Measurements from ENCODE around the gene PHTF2.
"Not testable (repeated sequence)": the region's sequence is repeated elsewhere in the genome, so short reads cannot be mapped to it uniquely, and the experiment has no call there.

The PHTF2 gene

DNA sequence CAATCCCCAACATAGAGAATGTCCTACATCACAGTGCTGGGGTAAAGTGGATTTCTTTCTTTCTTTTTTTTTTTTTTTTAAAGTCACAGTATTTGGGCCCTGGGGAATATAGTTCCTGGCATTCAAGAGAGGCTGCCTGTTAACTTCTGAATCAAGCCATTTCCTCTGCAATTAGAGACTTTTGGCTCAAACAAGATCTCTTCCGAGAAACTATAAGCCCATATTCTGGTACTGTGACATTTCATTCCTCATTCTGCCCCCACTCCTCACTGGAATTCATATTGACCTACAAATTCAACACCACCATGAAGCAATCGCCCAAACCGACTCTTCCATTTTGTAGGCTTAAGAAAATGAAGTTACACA is 187.4 kb downstream of the PHTF2 start:
- DNase-seq (ENCODE audit: low read depth): no peak
- H3K4me3 ChIP-seq (ENCODE audit: low read length): no peak overlapping the region
- TF ChIP-seq, protein P1, sequence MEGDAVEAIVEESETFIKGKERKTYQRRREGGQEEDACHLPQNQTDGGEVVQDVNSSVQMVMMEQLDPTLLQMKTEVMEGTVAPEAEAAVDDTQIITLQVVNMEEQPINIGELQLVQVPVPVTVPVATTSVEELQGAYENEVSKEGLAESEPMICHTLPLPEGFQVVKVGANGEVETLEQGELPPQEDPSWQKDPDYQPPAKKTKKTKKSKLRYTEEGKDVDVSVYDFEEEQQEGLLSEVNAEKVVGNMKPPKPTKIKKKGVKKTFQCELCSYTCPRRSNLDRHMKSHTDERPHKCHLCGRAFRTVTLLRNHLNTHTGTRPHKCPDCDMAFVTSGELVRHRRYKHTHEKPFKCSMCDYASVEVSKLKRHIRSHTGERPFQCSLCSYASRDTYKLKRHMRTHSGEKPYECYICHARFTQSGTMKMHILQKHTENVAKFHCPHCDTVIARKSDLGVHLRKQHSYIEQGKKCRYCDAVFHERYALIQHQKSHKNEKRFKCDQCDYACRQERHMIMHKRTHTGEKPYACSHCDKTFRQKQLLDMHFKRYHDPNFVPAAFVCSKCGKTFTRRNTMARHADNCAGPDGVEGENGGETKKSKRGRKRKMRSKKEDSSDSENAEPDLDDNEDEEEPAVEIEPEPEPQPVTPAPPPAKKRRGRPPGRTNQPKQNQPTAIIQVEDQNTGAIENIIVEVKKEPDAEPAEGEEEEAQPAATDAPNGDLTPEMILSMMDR (IDR thresholded peaks at IDR 0.05; ENCODE audit: insufficient read depth, low read depth, low read length, missing control alignments): no peak

DNA sequence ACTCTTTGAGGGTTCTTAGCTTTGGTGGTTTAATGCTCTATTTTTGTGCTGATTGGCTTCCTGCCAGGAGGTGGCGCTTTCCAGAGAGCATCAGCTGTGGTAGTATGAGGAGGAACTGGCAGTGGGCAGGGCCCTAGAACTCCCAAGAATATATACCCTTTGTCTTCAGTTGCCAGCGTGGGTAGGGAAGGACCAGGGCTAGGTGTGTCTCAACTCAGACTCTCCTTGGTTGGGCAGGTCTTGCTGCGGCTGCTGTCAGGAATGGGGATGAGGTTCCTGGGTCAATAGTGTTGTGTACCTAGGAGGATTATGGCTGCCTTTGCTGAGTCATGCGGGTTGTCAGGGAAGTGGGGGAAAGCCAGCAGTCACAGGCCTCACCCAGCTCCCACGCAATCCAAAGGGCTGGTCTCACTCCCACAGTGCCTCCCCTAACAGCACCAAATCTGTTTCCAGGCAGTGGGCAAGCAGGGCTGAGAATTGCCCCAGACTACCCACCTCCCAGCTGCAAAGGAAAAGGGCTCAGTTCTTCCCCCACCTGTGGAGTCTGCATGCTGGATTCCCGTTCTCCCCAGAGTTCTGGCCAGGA is 191.5 kb downstream of the PHTF2 start:
- peak; percentile 70 for DNase-seq (ENCODE audit: low read depth)
- no peak overlapping the region for H3K4me3 ChIP-seq (ENCODE audit: low read length)
- TF ChIP-seq, protein P1 (IDR thresholded peaks at IDR 0.05; ENCODE audit: insufficient read depth, low read depth, low read length, missing control alignments): peak; percentile 8

DNA sequence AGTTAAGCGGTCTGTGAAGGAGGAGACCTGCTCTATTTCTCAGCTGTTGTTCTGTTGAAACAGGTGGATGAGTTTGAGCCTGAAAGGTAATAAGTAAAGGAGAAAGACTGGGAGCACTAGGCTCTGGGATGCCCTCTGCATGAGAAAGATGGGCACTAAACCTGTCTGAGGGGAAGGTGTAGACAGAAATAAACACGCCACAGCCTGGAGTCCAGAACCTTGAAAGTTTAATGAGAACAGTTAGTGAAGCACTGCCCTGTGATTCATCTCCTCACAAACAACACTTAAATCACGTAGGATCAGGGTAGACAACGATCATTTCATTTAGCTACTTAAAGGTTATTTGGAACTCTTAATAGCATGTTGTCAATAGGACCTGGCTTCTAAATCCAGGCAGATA is 193.1 kb downstream of the PHTF2 start:
- no peak overlapping the region for H3K4me3 ChIP-seq (ENCODE audit: low read length)
- TF ChIP-seq, protein P1 (IDR thresholded peaks at IDR 0.05; ENCODE audit: insufficient read depth, low read depth, low read length, missing control alignments): no peak
- DNase-seq (ENCODE audit: low read depth): no peak

DNA sequence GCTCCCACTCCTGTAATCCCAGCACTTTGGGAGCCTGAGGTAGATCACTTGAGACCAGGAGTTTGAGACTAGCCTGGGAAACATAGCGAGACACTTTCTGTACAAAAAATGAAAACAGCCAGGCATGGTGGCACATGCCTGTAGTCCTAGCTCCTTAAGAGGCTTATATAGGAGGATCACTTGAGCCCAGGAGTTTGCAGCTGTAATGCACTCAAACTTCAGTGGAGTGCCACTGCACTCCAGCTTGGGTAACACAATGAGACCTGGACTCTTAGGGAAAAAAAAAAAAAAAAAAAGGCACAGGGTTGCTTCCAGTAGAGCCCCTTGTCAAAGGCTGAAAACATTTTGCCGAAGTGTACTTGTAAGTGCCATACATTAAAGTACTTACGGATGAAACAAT is 195.3 kb downstream of the PHTF2 start:
- TF ChIP-seq, protein P1 (IDR thresholded peaks at IDR 0.05; ENCODE audit: insufficient read depth, low read depth, low read length, missing control alignments): no peak
- DNase-seq (ENCODE audit: low read depth): no peak
- H3K4me3 ChIP-seq (ENCODE audit: low read length): no peak overlapping the region

DNA sequence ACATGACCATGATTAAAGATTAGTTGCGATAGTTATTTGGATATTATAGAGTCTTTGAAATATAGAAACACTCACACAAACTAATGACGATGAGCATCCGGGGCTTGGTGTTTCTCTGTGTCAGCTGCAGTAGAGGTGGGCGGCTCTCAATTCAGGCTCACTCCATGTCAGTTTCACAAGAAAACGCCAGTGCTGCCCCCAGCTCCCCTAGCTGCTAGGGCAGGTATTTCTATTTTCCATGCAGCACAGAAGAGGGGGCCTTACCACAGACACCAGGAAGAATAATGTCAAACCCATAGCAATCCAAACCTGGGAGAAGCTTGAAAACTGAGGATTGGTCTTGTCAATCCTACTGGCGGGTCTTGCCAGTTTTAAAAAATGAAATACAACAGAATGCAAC is 197.1 kb downstream of the PHTF2 start:
- H3K4me3 ChIP-seq (ENCODE audit: low read length): no peak overlapping the region
- TF ChIP-seq, protein P1 (IDR thresholded peaks at IDR 0.05; ENCODE audit: insufficient read depth, low read depth, low read length, missing control alignments): peak; percentile 9
- DNase-seq (ENCODE audit: low read depth): no peak

DNA sequence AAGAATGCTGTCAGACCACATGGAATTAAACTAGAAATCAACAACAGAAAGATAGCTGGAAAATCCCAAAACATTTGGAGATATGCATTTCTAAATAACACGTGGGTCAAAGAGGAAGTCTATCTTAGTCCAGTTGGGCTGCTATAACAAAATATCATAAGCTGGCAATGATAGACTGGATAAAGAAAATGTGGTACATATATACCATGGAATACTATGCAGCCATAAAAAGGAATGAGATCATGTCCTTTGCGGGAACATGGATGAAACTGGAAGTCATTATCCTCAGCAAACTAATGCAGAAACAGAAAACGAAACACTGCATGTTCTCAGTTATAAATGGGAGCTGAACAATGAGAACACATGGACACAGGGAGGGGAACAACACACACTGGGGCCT is 200.6 kb downstream of the PHTF2 start:
- DNase-seq (ENCODE audit: low read depth); H3K4me3 ChIP-seq (ENCODE audit: low read length): not testable (repeated sequence)

DNA sequence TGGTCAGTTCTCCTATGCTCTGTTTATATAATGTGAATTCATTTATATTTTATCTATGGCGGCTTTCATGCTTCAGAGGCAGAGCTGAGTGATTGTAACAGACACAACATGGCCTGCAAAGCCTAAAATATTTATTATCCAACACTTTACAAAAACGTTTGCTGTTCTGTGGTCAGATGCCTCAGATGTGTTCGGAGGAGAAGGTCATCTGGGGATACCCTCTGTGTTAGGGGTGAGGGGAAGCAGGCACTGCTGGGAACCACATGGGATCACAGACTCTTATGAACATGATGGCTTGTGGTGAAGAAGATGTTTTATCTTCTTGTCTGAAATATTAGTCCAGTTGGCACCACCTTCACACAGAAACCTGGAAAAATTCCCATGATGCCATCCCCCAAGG is 203.4 kb downstream of the PHTF2 start:
- TF ChIP-seq, protein P1 (IDR thresholded peaks at IDR 0.05; ENCODE audit: insufficient read depth, low read depth, low read length, missing control alignments): no peak
- no peak overlapping the region for H3K4me3 ChIP-seq (ENCODE audit: low read length)
- no peak for DNase-seq (ENCODE audit: low read depth)

Measured in epithelial cell of esophagus (primary cell).